Measurements from ENCODE around the gene TTC28. TPM values are rescaled to one million over a fixed set of nuclear protein-coding genes. Genes with fewer than 3 reads are reported as not detected.

TTC28 gene
- total RNA-seq, 1 donor: 55.8 TPM

GRCh38 chr22:28052825-28053269 is 626.8 kb downstream of the TTC28 start:
- no peak overlapping the region for H3K4me3 ChIP-seq (ENCODE audit: low read depth, low read length)
- no peak for TF ChIP-seq CTCF (IDR thresholded peaks at IDR 0.05; ENCODE audit: insufficient read depth, low read length)
- DNase-seq (ENCODE audit: low read depth): no peak

DNA sequence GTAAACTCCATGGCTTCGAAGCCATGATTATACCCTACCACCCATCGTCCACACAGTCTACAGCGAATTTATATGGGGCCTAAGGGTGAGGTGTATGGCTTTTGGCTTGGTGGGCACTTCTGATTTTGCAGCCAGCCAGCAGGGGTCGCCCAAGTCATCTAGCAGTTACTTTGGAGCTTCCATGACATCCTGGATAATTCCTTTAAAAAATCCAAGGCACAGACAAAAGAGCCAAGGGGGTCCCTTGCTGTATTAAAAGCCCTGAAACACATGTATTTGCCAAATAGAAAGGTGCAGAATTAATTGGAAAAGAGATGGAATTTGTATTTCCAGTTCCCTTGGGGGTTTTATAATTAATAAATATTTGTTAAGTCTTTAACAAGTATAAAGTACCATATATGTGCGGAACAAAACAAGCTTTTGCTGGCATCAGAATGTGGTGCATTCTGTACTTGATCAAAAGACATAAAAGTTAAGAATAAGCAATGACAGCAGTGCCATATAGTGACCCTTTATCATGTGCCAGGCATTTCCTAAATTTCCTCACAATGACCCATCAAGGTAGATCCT is 627.8 kb downstream of the TTC28 start:
- peak; percentile 97 for TF ChIP-seq CTCF (IDR thresholded peaks at IDR 0.05; ENCODE audit: insufficient read depth, low read length)
- DNase-seq (ENCODE audit: low read depth): peak; percentile 79
- H3K4me3 ChIP-seq (ENCODE audit: low read depth, low read length): no peak overlapping the region

GRCh38 chr22:28051091-28051786 is 628.4 kb downstream of the TTC28 start:
- no peak for DNase-seq (ENCODE audit: low read depth)
- H3K4me3 ChIP-seq (ENCODE audit: low read depth, low read length): no peak overlapping the region
- no peak for TF ChIP-seq CTCF (IDR thresholded peaks at IDR 0.05; ENCODE audit: insufficient read depth, low read length)

DNA sequence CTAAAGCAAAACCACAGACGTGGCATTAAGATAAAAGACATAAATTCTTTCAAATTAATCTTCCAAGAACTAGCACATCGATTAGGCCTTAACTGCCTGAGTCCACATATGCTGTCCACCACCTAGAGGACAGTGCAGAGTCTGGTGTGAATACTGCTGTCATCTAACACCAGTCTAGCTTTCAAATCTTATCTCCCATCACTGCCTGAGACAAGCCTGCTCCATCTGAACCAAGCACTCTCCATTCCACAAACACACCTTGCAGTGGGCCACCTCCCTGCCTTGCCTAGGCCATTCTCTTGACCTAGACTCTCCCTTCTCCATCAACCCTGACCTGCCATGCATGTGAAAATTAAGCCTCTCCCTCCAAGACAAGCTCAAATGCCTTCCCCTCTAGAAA is 631.1 kb downstream of the TTC28 start:
- H3K4me3 ChIP-seq (ENCODE audit: low read depth, low read length): no peak overlapping the region
- no peak for TF ChIP-seq CTCF (IDR thresholded peaks at IDR 0.05; ENCODE audit: insufficient read depth, low read length)
- no peak for DNase-seq (ENCODE audit: low read depth)

DNA sequence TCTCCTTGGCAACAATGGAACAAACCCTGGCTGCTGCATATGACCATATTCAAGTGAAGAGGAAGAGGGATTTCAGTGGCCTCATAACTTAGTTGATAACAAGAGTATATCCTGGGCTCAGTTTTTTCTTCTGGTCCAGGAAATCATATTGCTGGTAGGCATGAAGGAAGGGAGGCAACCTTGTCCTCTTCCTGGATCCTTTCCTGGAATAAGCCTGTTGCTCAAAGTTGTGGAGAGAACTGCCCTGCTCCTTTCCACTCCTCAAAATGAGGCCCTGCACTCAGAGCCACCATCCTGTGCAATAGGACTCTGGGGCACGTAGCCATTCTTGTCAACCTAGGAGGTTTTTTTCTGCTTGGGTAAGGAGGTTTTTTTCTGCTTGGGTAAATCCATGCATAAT is 631.9 kb downstream of the TTC28 start:
- TF ChIP-seq CTCF (IDR thresholded peaks at IDR 0.05; ENCODE audit: insufficient read depth, low read length): no peak
- no peak for DNase-seq (ENCODE audit: low read depth)
- H3K4me3 ChIP-seq (ENCODE audit: low read depth, low read length): no peak overlapping the region

GRCh38 chr22:28046100-28046499 is 633.5 kb downstream of the TTC28 start:
- H3K4me3 ChIP-seq (ENCODE audit: low read depth, low read length): no peak overlapping the region
- no peak for TF ChIP-seq CTCF (IDR thresholded peaks at IDR 0.05; ENCODE audit: insufficient read depth, low read length)
- no peak for DNase-seq (ENCODE audit: low read depth)

Measured in fibroblast of the aortic adventitia (primary cell).